ENCODE data around the gene CHTF18. TPM values are rescaled to one million over a fixed set of nuclear protein-coding genes. Genes with fewer than 3 reads are reported as not detected.

The CHTF18 gene
- total and polyA plus RNA-seq, 9 of the 15 experiments (the other 6 are each of a cell fraction or from before 2014, with no cell fraction given), result 2.5 to 123 (median 17.0) TPM

DNA sequence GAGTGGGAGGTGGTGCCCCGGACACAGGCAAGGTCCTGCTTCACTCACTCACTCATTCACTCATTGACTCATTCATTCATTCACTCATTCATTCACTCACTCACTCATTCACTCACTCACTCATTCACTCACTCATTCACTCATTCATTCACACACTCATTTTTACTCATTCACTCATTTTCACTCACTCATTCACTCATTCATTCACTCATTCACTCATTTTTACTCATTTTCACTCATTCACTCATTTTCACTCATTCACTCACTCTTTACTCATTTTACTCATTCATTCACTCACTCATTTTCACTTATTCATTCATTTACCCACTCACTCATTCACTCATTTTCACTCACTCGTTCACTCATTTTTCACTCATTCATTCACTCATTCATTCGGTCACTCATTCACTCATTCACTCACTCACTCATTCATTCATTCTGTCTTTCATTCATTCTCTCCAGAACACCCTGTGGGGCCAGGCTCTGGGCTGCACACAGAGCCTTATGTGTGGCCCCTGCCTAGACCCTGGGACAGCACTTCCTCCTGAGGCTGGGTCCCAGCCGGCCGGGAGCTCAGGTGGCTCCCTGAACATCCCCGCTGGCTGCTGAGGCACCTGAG, 9.4 kb upstream of the CHTF18 start (continued):
- TF ChIP-seq BRCA1 (IDR thresholded peaks at IDR 0.05), result no peak
- TF ChIP-seq BRCA1 (CRISPR knock-in tag; IDR thresholded peaks at IDR 0.05), result no peak
- TF ChIP-seq TEAD2 (tag; IDR thresholded peaks at IDR 0.05), result no peak

DNA sequence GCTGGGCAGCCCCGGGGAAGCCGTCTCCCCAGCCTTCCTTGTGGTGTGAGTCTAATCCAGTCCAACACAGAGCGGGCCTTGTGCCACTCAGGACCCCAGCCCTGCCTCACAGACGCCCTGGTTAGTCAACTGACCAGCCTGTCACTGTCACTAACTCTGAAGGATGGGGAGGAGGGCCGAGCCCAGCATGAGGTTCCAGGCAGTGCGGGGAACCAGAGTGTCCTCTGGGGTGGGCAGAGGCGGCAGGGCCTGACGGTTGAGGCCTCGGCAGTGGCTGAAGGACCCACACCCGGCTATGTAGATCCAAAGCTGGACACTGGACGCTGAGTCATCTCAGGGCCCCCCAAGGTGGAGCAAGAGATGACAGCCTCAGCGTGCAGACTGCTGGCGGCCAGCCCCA, 8.9 kb upstream of the CHTF18 start:
- ChIA-PET CTCF (ENCODE audit: low intra/inter-chr PET ratio) (no interaction called here), POLR2A (no interaction called here)
- Histone ChIP-seq H4K20me1 (replicated peaks; ENCODE audit: control insufficient read depth, insufficient read depth, low read length) (peaks cover 10% of the 10 kb centered on the region), H3K9ac (ENCODE audit: insufficient read depth in 1 of 2, low read depth in 2 of 2, low read length in 2 of 2) (0 out of 4 replicates have a peak overlapping the region, but pooled peaks of 1 of the 2 experiments have one; percentile 48), H3K36me3 (ENCODE audit: control insufficient read depth, insufficient read depth, low read length) (peaks cover under 1% of the 10 kb centered on the region; the same call in 1 of the 3 replicates), H3K4me2 (ENCODE audit: insufficient read depth, low read length) (no peak overlapping the region), H3K9me1 (ENCODE audit: control insufficient read depth, insufficient read depth, low read length) (no peaks in the 10 kb centered on the region), H3K27ac (ENCODE audit: extremely low read depth, low read depth, low read length) (no peak overlapping the region), H2AFZ (ENCODE audit: low read depth, low read length) (no peak overlapping the region), H3K4me3 (no peak overlapping the region), H3K4me1 (replicated peaks in 1 of 2; ENCODE audit: control insufficient read depth in 2 of 2, insufficient read depth in 2 of 2, low read length in 2 of 2) (peaks cover 5 to 76% of the 10 kb centered on the region in 2 experiments; a peak in 3 of 5 replicates), H3K27me3 (ENCODE audit: control insufficient read depth in 2 of 2, insufficient read depth in 2 of 2, low read length in 2 of 2) (peaks cover 0 to 11% of the 10 kb centered on the region in 2 experiments; a peak in 2 of 5 replicates), H3K79me2 (ENCODE audit: control insufficient read depth, insufficient read depth, low read length) (no peaks in the 10 kb centered on the region), H3K9me3 (replicated peaks; ENCODE audit: control insufficient read depth, insufficient read depth, low read depth, low read length) (no peaks in the 10 kb centered on the region)
- WGBS (ENCODE audit: insufficient coverage, low coverage, missing lambda C conversion rate), result 10% methylated on average over 12 of the region's 13 CpGs
- BruUV-seq (replicated peaks), result no TSS peak
- in situ Hi-C loops (cut with MboI) (no loop called here), intact Hi-C loops (cut with micrococcal nuclease) (no loop called here)
- FAIRE-seq (no peak), ATAC-seq (no peak), DNase-seq (ENCODE audit: extremely low read depth in 1 of 4, low spot score in 3 of 4) (no peak)
- TF ChIP-seq ZNF507 (tag; conservative IDR thresholded peaks at IDR 0.05) (no peak), MYNN (IDR thresholded peaks at IDR 0.05) (no peak), MYNN (CRISPR knock-in tag; IDR thresholded peaks at IDR 0.05) (no peak), TCFL5 (CRISPR knock-in tag; conservative IDR thresholded peaks at IDR 0.05) (no peak), U2AF2 (optimal IDR thresholded peaks at IDR 0.05; ENCODE audit: low read depth, low read length) (no peak)
- TF ChIP-seq, protein P1, sequence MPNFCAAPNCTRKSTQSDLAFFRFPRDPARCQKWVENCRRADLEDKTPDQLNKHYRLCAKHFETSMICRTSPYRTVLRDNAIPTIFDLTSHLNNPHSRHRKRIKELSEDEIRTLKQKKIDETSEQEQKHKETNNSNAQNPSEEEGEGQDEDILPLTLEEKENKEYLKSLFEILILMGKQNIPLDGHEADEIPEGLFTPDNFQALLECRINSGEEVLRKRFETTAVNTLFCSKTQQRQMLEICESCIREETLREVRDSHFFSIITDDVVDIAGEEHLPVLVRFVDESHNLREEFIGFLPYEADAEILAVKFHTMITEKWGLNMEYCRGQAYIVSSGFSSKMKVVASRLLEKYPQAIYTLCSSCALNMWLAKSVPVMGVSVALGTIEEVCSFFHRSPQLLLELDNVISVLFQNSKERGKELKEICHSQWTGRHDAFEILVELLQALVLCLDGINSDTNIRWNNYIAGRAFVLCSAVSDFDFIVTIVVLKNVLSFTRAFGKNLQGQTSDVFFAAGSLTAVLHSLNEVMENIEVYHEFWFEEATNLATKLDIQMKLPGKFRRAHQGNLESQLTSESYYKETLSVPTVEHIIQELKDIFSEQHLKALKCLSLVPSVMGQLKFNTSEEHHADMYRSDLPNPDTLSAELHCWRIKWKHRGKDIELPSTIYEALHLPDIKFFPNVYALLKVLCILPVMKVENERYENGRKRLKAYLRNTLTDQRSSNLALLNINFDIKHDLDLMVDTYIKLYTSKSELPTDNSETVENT (CRISPR knock-in tag; IDR thresholded peaks at IDR 0.05), result no peak
